GM19351 (cell line): ENCODE results near the gene POPDC3.

Experiments used
- ATAC-seq: cut with Tn5 transposase; IDR thresholded peaks from one replicate; pipeline ENCODE4 v1.9.1; 2021; ENCODE audit warnings: mild to moderate bottlenecking, moderate library complexity; ENCODE audit not compliant: unreplicated experiment

Gene POPDC3

GRCh38 chr6:105161421-105161820 is 18.4 kb downstream of the POPDC3 start:
- ATAC-seq: no peak

DNA sequence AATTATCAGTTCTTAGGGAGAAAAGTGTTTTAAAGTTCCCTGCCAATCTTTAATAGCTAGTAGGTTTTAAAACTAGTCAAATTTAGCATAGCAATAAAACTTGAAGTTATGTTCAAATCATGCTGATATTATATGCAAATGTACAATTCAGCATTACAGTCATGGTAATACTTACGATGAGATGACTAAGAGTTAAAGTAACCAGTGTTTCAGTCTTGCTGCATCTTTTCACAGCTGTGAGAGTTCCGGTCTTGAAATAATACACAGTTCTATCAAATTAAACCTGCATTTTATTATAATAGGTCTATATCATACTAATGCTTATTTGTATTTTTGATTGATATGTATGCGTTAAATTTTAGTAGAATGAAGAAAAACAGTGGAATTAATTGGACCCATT is 26.1 kb downstream of the POPDC3 start:
- no peak for ATAC-seq

DNA sequence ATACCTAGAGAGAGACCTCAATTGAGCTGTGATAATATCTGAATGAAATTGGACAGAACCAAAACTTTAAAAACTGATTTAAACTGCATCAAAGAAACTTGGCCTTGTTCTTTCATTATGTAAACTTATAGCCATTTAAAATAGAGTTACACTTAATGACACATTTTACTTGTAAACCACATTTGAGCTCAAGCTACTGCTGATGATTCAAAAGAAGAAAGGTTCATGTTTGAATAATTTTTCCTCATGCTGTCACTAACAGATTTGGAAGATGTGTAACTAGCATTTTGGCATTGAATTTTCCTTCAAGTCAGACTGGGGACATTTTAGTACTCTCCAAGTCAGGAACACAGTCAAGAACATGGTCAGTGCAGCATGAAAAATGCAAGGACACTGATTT is 26.9 kb downstream of the POPDC3 start:
- ATAC-seq: no peak

- ATAC-seq: no peak
Measured at GRCh38 chr6:105151644-105152043, 28.2 kb downstream of the POPDC3 start.

DNA sequence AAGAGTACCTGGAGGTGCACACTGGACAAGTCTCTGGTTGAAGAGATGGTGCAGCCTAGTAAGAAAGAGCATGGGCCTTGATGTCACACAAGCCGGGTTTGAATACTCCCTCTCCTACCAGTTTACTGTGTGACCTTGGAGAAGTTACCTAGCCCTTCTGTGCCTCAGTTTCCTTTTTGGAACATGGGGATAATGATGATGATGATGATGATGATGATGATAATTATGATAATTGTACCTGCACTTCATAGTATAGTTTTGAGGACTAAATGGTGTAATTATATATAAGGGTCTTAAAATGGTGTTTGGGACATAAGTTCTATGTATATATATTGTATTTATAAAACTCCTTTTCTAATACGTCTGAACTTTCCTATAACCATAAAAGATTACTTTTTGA is 41.7 kb downstream of the POPDC3 start:
- no peak for ATAC-seq

GRCh38 chr6:105137388-105137787 is 42.4 kb downstream of the POPDC3 start:
- no peak for ATAC-seq

DNA sequence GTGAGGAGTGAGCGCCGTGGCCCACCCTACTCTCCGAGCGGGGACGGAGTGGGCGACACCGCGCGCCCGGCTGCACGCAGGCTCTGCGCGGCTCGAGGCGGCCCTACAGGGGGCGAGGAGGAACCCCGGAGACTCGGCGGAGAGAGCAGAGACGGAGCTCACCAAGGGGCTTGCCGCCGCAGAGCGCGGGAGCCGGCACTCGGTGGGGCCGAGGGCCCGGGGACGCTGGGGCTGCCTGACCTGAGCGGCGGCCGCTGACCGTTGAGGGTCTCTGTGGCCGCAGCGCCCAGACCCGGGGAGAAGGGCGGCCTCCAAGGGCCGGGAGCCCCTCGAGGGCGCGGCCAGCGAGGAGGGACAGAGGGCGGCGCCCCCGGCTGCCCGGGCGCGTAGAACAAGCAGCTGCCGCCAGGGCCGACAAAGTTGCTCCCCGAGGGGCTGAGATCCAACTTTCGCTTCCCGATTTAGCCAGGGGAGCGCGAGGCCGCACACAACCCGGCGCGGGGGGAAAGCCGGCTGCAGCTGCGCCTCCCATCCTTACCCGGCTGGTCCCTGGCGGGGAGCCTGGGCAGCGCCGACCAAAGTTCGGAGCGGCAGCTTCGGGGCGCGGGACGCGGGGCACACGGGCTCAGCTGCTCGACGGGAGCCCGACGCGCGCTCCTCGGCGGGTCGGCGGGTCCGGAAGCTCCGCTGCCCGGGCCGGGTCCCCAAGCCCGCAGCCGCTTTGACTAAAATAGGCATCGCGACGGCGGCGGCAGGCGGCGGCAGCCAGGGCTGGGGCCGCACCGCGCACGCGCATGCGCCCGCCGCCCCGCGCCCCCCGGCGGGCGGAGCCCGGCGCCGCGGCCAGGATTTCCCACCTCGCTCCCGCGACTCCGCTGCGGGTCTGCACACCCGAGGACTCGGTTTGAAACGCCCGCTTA is 43.1 kb downstream of the POPDC3 start:
- ATAC-seq: peak; percentile 64

DNA sequence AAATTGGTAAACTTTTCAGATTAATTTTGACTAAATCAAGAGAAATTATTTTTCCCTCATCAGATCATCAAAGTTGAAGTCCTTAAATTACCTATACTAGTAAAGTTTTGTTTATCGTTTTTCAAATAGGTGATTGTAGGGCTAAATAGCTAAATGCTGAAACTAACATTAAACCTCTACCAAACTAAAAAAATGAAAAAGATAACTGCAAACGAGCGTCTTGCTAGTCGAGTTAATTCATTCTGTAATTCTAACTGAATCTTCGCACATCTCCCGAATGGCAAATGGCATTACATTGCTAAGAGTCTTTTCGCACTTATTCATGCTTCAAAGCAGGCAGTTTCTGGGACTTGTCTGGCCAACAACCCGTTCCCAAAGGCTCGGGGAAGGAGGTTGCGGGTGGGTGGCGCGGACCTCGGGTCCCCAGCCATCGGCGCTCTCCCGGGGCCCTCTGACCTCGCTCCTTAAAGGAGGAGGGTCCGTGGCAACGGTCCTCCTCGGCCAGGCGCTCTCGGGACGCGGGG is 43.8 kb downstream of the POPDC3 start:
- ATAC-seq: no peak

- no peak for ATAC-seq
Measured at GRCh38 chr6:105135056-105135455, 44.8 kb downstream of the POPDC3 start.

- no peak for ATAC-seq
Measured at GRCh38 chr6:105122717-105123116, 57.1 kb downstream of the POPDC3 start.

GRCh38 chr6:105121981-105122380 is 57.8 kb downstream of the POPDC3 start:
- ATAC-seq: no peak

GRCh38 chr6:105120570-105120969 is 59.2 kb downstream of the POPDC3 start:
- ATAC-seq: no peak

DNA sequence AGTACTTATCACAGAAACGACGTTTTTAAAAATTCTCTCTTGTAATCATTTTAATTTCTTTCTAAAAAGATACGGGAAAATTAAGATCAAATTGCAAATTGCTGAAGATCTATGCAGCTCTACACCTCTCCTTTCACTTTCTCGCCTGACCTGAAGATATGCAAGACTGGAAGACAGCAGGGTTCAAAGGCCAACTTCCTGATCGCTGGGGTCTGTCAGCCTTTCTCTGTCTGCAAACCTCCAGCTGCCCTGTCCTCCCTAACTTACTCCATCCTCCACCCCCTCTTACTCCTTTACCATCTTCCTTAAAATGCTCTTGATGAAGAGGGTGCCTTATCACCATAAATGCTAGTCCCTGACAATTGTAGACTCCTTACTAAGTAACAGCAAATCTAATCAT is 63.7 kb downstream of the POPDC3 start:
- no peak for ATAC-seq

GRCh38 chr6:105113422-105113821 is 66.4 kb downstream of the POPDC3 start:
- no peak for ATAC-seq

DNA sequence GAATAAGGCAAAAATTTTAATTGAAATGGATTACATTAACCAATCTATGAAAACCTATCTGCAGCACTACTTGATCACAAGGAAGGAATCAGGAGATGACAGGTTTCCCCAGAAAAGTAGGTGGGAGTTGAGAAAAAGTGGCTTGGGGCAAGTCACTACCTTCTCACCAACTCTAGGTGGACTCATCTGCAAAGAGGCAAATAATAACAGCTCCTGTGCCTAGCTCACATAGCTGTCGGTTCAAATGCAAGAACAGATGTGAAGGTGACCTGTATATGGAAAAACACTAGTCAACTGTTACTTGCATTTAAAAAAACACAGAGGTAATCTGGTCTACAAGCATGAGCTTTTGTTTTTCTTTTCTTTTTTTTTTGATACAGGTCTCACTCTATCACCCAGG is 67.2 kb downstream of the POPDC3 start:
- ATAC-seq: no peak

GRCh38 chr6:105111871-105112270 is 67.9 kb downstream of the POPDC3 start:
- no peak for ATAC-seq

- no peak for ATAC-seq
Measured at GRCh38 chr6:105111105-105111504, 68.7 kb downstream of the POPDC3 start.

DNA sequence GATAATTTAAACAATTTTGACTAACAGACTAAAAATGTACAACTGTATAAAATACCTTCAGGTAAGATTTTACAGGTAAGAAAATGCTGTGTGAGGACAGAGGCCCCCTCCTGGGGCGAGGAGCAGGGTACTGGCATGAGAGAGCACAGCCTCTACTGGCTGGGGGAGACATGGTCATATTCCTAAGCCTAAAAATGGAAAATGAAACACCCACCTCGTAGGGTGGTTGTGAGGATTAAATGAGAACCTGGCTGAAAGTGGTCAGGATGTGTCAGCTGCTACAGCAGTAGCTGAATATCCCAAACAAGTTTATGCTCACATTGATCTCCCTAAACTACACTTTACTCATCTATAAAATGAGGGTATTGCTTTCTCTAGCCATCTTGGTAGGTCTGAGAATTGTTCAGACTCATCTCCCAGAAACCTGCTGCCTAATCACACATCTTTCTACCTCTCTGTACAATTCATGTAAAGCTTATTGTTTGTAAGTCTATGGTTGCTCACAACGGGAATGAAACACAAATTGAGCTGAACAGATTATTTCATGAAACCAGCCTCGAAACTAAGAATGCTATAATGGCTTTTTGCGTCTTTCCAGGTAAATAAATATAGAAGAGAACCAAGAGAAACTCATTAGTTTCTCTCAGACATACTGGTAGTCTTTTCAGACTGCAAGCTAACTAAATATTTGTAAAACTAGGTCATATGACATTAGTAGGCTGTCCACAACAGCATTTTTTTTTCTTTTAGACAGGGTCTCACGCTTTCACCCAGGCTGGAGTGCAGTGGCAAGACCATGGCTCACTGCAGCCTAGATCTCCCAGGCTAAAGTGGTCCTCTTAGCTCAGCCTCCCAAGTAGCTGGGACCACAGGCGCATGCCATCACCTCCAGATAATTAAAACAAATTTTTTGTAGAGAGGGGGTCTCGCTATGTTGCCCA is 69.6 kb downstream of the POPDC3 start:
- ATAC-seq: peak; percentile 56

DNA sequence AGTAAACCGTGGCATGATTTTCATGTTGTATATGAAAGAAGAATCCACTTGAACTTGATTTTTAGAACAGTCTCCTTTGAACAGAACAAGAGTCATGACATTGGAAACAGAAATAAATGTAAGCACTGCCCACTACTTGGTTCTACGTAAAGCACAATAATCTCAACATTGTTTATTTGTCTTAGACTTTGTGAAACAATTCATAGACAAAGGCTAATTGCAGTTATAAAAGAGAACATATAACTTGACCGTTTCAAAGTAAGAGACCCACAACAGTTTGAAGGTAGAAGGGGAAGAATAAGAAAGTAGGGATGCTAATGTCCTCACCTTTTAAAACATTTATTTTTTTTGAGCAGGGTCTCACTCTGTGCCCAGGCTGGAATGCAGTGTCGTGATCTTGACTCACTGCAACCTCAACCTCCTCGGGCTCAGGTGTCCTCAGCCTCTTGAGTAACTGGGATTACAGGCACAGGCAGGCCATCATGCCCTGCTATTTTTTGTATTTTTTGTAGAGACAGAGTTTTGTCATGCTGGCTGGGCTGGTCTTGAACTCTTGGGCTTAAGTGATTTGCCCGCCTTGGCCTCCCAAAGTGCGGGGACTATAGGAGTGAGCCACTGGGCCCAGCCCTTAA is 71.1 kb downstream of the POPDC3 start:
- ATAC-seq: no peak
